NCI-H2029 treated with DMSO at 0.1 percent for 48 hours (cell line): ENCODE results near the gene TRMT1L.
"Not testable (repeated sequence)": the region's sequence is repeated elsewhere in the genome, so short reads cannot be mapped to it uniquely, and the experiment has no call there.

Source experiments
- DNase-seq: peaks from one replicate; lab custom pipeline; 2025; lab: John Stamatoyannopoulos, UW

The TRMT1L gene

GRCh38 chr1:185156854-185157598, at the start of gene TRMT1L, which contains the start of gene SWT1:
TSS of gene TRMT1L (minus strand) at chr1:185156953. CDS start at chr1:185156712, 241 bp downstream.
TSS of gene SWT1 (plus strand) at chr1:185157167. CDS start at chr1:185160842, 3,675 bp downstream.
- DNase-seq, result peak; percentile 96

GRCh38 chr1:185200889-185201288, 44.1 kb upstream of the TRMT1L start:
- no peak for DNase-seq

- DNase-seq, result not testable (repeated sequence)
These were observed 42.0 kb upstream of the TRMT1L start for GRCh38 chr1:185198712-185199111.

GRCh38 chr1:185193756-185194155, 37.0 kb upstream of the TRMT1L start:
- DNase-seq, result no peak

- DNase-seq, result peak; percentile 6
These were observed 13.6 kb upstream of the TRMT1L start for GRCh38 chr1:185170291-185170848.

GRCh38 chr1:185166106-185166505, 9.4 kb upstream of the TRMT1L start:
- DNase-seq, result no peak

GRCh38 chr1:185162491-185162890, 5.7 kb upstream of the TRMT1L start:
- DNase-seq, result no peak

GRCh38 chr1:185159966-185160365, 3.2 kb upstream of the TRMT1L start:
- DNase-seq, result no peak

- DNase-seq, result no peak
These were observed 2.0 kb upstream of the TRMT1L start for GRCh38 chr1:185158800-185159199.

- DNase-seq, result no peak
These were observed 1.1 kb upstream of the TRMT1L start for GRCh38 chr1:185157599-185158412.

GRCh38 chr1:185156288-185156853, 382 bp downstream of the TRMT1L start:
- DNase-seq, result no peak

GRCh38 chr1:185155600-185156287, 1.0 kb downstream of the TRMT1L start:
- no peak for DNase-seq

GRCh38 chr1:185154912-185155513, 1.7 kb downstream of the TRMT1L start:
- DNase-seq, result no peak

GRCh38 chr1:185152187-185152767, 4.5 kb downstream of the TRMT1L start:
- no peak for DNase-seq

- no peak for DNase-seq
These were observed 5.5 kb downstream of the TRMT1L start for GRCh38 chr1:185151215-185151614.

- no peak for DNase-seq
These were observed 12.5 kb downstream of the TRMT1L start for GRCh38 chr1:185144233-185144632.

- DNase-seq, result no peak
These were observed 17.5 kb downstream of the TRMT1L start for GRCh38 chr1:185139246-185139645.

- no peak for DNase-seq
These were observed 18.7 kb downstream of the TRMT1L start for GRCh38 chr1:185137896-185138545.

GRCh38 chr1:185132534-185132933, 24.2 kb downstream of the TRMT1L start:
- DNase-seq, result no peak

GRCh38 chr1:185129708-185130107, 27.0 kb downstream of the TRMT1L start:
- no peak for DNase-seq
